Heart left ventricle (tissue), 16 donors: ENCODE data around the gene LPIN3. TPM values are rescaled to one million over a fixed set of nuclear protein-coding genes. Genes with fewer than 3 reads are reported as not detected.

Experiments
- ATAC-seq, 4 donors: fragments of 200-7000 bp; cut with Tn5 transposase; one replicate each; pipeline ENCODE4 v1.9.1; 2020 to 2022; ENCODE audit warnings: moderate library complexity in 4 of 4, mild to moderate bottlenecking in 3 of 4, moderate number of reproducible peaks in 1 of 4
- DNase-seq, 5 donors: peaks; one replicate each; pipeline ENCODE4 v3.0.0-alpha.2; 2020
- H3K27ac ChIP-seq, 12 donors: fragments of 200-600 bp; sonication (generic) in 4 of 12; one replicate each; pipeline versions ENCODE4 v1.5.0 to v1.8.0; 2016 to 2022; ENCODE audit warnings: mild to moderate bottlenecking in 2 of 12
- H3K27me3 ChIP-seq, 9 donors: fragments of 200-600 bp; sonication (generic) in 2 of 9; one replicate each; pipeline versions ENCODE4 v1.5.1 to v1.8.0; 2016 to 2022; ENCODE audit warnings: mild to moderate bottlenecking in 3 of 9
- H3K36me3 ChIP-seq, 9 donors: fragments of 200-600 bp; sonication (generic) in 2 of 9; one replicate each; pipeline versions ENCODE4 v1.5.0 to v1.8.0; 2018 to 2022; ENCODE audit warnings: mild to moderate bottlenecking in 2 of 9
- H3K4me1 ChIP-seq, 12 donors: fragments of 200-600 bp; sonication (generic) in 4 of 12; one replicate each; pipeline versions ENCODE4 v1.5.0 to v1.8.0; 2016 to 2022; ENCODE audit warnings: mild to moderate bottlenecking in 3 of 12
- H3K4me3 ChIP-seq, 12 donors: fragments of 200-600 bp; sonication (generic) in 4 of 12; one replicate each; pipeline versions ENCODE4 v1.5.0 to v1.8.0; 2017 to 2022; ENCODE audit warnings: mild to moderate bottlenecking in 9 of 12, moderate library complexity in 4 of 12
- H3K9me3 ChIP-seq, 12 donors: fragments of 200-600 bp; sonication (generic) in 4 of 12; one replicate each; pipeline versions ENCODE4 v1.5.0 to v1.8.0; 2016 to 2022; ENCODE audit warnings: mild to moderate bottlenecking in 1 of 12
- POLR2A ChIP-seq, 2 donors: fragments of 450-650 bp; IDR thresholded peaks; one replicate each; pipeline ENCODE4 v1.6.1; 2017; ENCODE audit warnings: antibody characterized with exemption in 2 of 2, mild to moderate bottlenecking in 2 of 2, moderate library complexity in 2 of 2
- WGBS, 4 donors: extraction: QIAGEN DNeasy Blood & Tissue Kit in 2 of 4; methylation state at CpG; one replicate each; pipeline versions ENCODE4 v1.1.5 to v1.1.7; 2013 to 2018; 5-methylcytosine and 5-hydroxymethylcytosine counted together
- intact Hi-C, 10 donors: fragments of 100-400 bp; cut with DNase I; formaldehyde crosslinking; loops; one replicate each; pipeline versions ENCODE4 v1.11.1 to v1.14.2; 2022
- polyA plus RNA-seq, 2 donors: library from polyadenylated mRNA; stranded (reverse); fragments of 200-250 nt; gene quantifications; one replicate each; pipeline ENCODE4 v1.2.3, GENCODE V29; 2013
- total RNA-seq, 9 donors: library from RNA; depleted of rRNA in 2 of 9; stranded (reverse); fragments of >200 nt in 2 of 9; fragmentation: NEBNext Ultra II Directional in 3 of 9; extraction: Animal tissue kit (Norgen Biotek cat#: 25700) in 3 of 9; gene quantifications; one replicate each; pipeline versions ENCODE4 v1.1.0 to v1.2.4, GENCODE V29; 2016 to 2023
- TF ChIP-seq, protein P1 (sequence below), 12 donors: fragments of 200-600 bp; sonication (generic) in 4 of 12; IDR thresholded peaks; one replicate each; pipeline versions ENCODE4 v1.5.0 to v1.8.0; 2018 to 2022; ENCODE audit warnings: antibody characterized with exemption in 12 of 12, mild to moderate bottlenecking in 5 of 12
- donor health status: ischemic (EF 13 %, LVEDD 7.1; RV severe dilation, severe dysfunction).
- donor health status: healthy with polysubstance abuse.
- donor health status: DM: no; HTN: yes; CAD: no.
- donor health status: DM: no; HTN: no; CAD: no.
- donor health status: ischemic (EF 25% LVEDD 6.9; RV normal size, moderate dysfunction).
- donor health status: ischemic (EF 25% LVEDD 5.7; RV mildly dilated, moderate dysfunction).
- donor health status: healthy.
- donor health status: DM: yes; HTN: yes; CAD: no.
- donor health status: ischemic (EF 35%, LVEDD 5.7; RV mildly dilated, moderate dysfunction).
- donor health status: nonischemic (EF 11% LVEDD 7.7; RV severe dilation, severe dysfunction).
- donor health status: DM: yes; HTN: yes; CAD: no.
- donor health status: PGD.
- donor health status: ischemic (EF 29% LVEDD 5.4; RV normal size, mild dysfunction).
- donor health status: nonischemic (EF 23%, LVEDD 6.1; RV moderate dilation, normal function).

The LPIN3 gene
- total and polyA plus RNA-seq, 11 donors = 12.8 to 24.1 (median 19.0) TPM

DNA sequence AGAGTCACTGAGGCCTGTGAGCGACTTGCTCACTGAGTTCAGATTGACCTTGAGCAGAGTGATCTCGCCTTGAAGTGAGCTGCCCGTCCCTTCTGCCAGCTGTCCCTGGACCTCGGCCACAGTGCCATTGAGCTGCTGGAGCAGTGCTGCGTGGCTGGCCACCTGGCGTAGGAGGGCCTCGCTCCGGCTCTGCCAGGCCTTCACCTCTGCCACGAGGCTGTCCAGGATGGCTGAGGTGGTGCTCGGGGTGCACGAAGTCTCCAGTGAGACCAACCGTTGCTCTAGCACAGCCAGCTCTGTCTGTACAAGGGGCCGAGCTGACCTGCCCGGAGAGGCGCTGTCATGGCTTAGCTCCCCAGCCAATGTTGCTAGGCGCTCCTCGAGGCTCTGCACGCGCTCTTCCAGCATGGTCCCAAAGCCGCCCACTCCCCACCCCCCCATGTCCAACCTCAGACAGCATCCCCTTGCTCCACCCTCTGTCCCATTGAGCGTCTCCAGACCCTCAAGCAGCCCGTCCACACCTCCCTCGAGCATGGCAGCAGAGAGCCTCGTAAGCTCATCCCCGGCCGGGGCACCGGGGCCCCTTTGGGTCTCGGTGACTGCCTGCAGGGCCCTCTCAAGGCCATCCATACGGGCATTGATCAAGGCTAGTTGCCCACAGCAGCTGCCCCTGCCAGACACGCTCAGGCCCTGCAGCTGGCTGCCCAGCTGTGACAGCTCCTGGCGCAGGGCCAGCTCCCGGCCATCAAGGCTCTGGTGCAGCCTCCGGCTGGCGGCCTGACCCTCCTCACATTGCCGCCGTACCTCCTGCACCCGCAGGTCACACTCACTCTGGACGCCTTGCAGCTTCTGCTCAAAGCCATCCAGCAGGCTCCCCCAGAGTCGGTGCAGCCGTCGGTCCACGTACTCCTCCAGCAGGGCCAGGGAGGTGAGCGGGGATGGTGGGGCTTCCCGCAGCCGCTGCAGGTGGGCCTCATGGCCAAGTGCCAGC is 21.4 kb downstream of the LPIN3 start:
- peaks cover 0 to 20% (median 9%) of the 10 kb centered on the region in 9 donors for H3K36me3 ChIP-seq
- intact Hi-C loops = loop anchor here in 4 of 10 donors (5.0 kb wide), 2 partner anchors 35 to 45 kb away; no protein-coding TSS in a partner anchor
- peaks cover 0 to 55% (median 9%) of the 10 kb centered on the region in 12 donors for H3K4me1 ChIP-seq
- H3K27ac ChIP-seq = peak overlapping the region in 4 of 12 donors; percentile 34 to 70 (median 54)
- no peak for TF ChIP-seq POLR2A (IDR thresholded peaks at IDR 0.05)
- TF ChIP-seq, protein P1, sequence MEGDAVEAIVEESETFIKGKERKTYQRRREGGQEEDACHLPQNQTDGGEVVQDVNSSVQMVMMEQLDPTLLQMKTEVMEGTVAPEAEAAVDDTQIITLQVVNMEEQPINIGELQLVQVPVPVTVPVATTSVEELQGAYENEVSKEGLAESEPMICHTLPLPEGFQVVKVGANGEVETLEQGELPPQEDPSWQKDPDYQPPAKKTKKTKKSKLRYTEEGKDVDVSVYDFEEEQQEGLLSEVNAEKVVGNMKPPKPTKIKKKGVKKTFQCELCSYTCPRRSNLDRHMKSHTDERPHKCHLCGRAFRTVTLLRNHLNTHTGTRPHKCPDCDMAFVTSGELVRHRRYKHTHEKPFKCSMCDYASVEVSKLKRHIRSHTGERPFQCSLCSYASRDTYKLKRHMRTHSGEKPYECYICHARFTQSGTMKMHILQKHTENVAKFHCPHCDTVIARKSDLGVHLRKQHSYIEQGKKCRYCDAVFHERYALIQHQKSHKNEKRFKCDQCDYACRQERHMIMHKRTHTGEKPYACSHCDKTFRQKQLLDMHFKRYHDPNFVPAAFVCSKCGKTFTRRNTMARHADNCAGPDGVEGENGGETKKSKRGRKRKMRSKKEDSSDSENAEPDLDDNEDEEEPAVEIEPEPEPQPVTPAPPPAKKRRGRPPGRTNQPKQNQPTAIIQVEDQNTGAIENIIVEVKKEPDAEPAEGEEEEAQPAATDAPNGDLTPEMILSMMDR (IDR thresholded peaks at IDR 0.05) = no peak
- WGBS, 4 donors = 69 to 77% (median 75%) methylated on average over 26 to 45 of the region's 45 CpGs
- DNase-seq (peak in 2 of 5 donors; percentile 53 to 67), ATAC-seq (peak; percentile 20 to 61 (median 32))
- H3K27me3 ChIP-seq = peaks cover 0 to 21% (median 6%) of the 10 kb centered on the region in 9 donors
- no peak overlapping the region for H3K4me3 ChIP-seq
- H3K9me3 ChIP-seq = no peaks in the 10 kb centered on the region

DNA sequence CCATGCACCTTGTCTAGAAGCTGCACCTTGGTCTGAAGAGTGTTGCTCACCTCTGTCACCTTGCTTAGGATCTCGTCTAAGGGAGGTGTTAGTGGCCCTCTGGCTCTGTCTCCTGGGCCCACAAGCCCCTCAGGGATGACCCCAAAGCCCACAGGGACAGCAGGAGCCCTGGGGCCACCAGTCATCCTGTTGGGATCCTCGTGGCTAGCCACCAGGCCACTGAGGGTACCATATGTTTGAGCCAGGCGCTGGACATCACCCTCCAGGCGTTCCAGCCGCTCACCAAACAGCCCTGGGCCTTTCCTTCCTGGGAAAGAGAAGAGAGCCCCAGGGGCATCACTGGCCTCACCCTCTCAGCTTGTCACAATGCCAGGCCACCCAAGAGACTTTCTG is 22.1 kb downstream of the LPIN3 start:
- Histone ChIP-seq H3K36me3 (peaks cover 0 to 14% (median 2%) of the 10 kb centered on the region in 9 donors), H3K27ac (no peak overlapping the region), H3K4me3 (no peak overlapping the region), H3K9me3 (no peaks in the 10 kb centered on the region), H3K27me3 (peaks cover 0 to 28% (median 6%) of the 10 kb centered on the region in 9 donors), H3K4me1 (peaks cover 0 to 57% (median 9%) of the 10 kb centered on the region in 12 donors)
- 90 to 96% (median 91%) methylated on average over 4 to 5 of the region's 5 CpGs for WGBS, 4 donors
- DNase-seq (peak in 1 of 5 donors; percentile 39), ATAC-seq (no peak)
- TF ChIP-seq, protein P1 (IDR thresholded peaks at IDR 0.05) = no peak
- no peak for TF ChIP-seq POLR2A (IDR thresholded peaks at IDR 0.05)
- intact Hi-C loops = loop anchor here in 4 of 10 donors (5.0 kb wide), 2 partner anchors 35 to 45 kb away; no protein-coding TSS in a partner anchor

DNA sequence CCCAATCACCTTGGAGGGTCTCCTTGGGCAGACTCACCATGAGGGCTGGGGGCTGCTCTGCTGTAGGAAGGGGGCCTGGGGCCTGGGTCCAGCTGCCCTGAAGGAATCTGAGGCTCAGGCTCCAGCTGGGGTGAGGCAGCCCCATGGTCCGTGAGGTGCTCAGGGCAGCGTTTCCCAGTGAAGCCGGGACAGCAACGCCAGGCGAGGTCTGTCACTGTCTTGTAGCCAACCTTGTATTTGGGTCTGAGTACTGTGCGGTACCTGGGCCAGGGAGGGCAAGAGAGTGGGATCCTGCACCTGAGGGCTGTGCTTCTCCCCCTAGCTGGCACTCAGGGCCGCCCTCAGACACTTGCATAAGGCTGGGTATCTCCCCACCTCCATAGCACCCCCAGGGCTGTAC is 23.0 kb downstream of the LPIN3 start:
- intact Hi-C loops = loop anchor here in 4 of 10 donors (5.0 kb wide), 2 partner anchors 34 to 44 kb away; no protein-coding TSS in a partner anchor
- Histone ChIP-seq H3K4me3 (no peak overlapping the region), H3K4me1 (peaks cover 0 to 57% (median 9%) of the 10 kb centered on the region in 12 donors), H3K27me3 (peaks cover 0 to 31% (median 6%) of the 10 kb centered on the region in 9 donors), H3K36me3 (peaks cover 0 to 5% (median 0%) of the 10 kb centered on the region in 9 donors), H3K9me3 (no peaks in the 10 kb centered on the region), H3K27ac (no peak overlapping the region)
- no peak for ATAC-seq
- WGBS, 4 donors = 93 to 99% (median 97%) methylated on average over 3 to 7 of the region's 7 CpGs
- TF ChIP-seq POLR2A (IDR thresholded peaks at IDR 0.05) = no peak
- TF ChIP-seq, protein P1 (IDR thresholded peaks at IDR 0.05) = no peak
- peak in 1 of 5 donors; percentile 21 for DNase-seq
